HepG2 (cell line): ENCODE data around the gene LSM6. TPM values are rescaled to one million over a fixed set of nuclear protein-coding genes. Genes with fewer than 3 reads are reported as not detected.

Experiments
- NR1H2 ChIP-seq: sonication (generic); formaldehyde crosslinking; IDR thresholded peaks from 2 replicates; pipeline ENCODE4 v1.8.1; 2022; ENCODE audit warnings: low read depth, missing genetic modification reagents, borderline replicate concordance
- POLR2G ChIP-seq: fragments of 200-400 bp; formaldehyde crosslinking; IDR thresholded peaks from 2 replicates; pipeline ENCODE4 v1.6.1; 2018; ENCODE audit warnings: mild to moderate bottlenecking, low read depth, low read length, moderate library complexity
- U2AF1 ChIP-seq: fragments of 200-400 bp; formaldehyde crosslinking; optimal IDR thresholded peaks from 2 replicates; pipeline ENCODE3; 2017; ENCODE audit warnings: mild to moderate bottlenecking, low read depth, low read length
- ZNF142 ChIP-seq: sonication (generic); formaldehyde crosslinking; IDR thresholded peaks from 2 replicates; pipeline ENCODE4 v1.4.0; 2020; ENCODE audit warnings: missing genetic modification reagents
- ZNF567 ChIP-seq: sonication (generic); formaldehyde crosslinking; IDR thresholded peaks from 2 replicates; pipeline ENCODE4 v1.8.1; 2023; ENCODE audit warnings: mild to moderate bottlenecking, missing genetic modification reagents, borderline replicate concordance
- polyA plus RNA-seq, 8 experiments: library from polyadenylated mRNA; depleted of rRNA in 3 of 8; stranded (reverse) in 7 of 8; unstranded in 1 of 8; fragments of >200 nt; fragmentation: Illumina TruSeq in 4 of 8; extraction: Trizol in 4 of 8; gene quantifications; 2 replicates each; pipeline versions ENCODE4 v1.2.1 to v1.2.3, GENCODE V29; 2011 to 2016; ENCODE audit warnings: low read depth in 4 of 8, missing spikeins in 1 of 8, mixed read lengths in 1 of 8; ENCODE audit not compliant: insufficient read depth in 1 of 8
- total RNA-seq, 5 experiments: library from RNA; depleted of rRNA; stranded (reverse); fragments of >200 nt; fragmentation: Illumina TruSeq; extraction: Trizol; gene quantifications; 2 replicates each; pipeline ENCODE4 v1.2.3, GENCODE V29; 2016; ENCODE audit warnings: low read depth in 1 of 5
- TF ChIP-seq, protein P1 (sequence below): sonication (generic); formaldehyde crosslinking; conservative IDR thresholded peaks from 2 replicates; pipeline ENCODE4 v1.4.0; 2020; ENCODE audit warnings: missing genetic modification reagents

LSM6 gene
- total and polyA plus RNA-seq, 2 of the 13 experiments (the other 11 are each of a cell fraction or from before 2014, with no cell fraction given): 14.6 to 83.3 TPM

GRCh38 chr4:146236216-146236615 lies 60.7 kb downstream of the LSM6 start (continued):
- TF ChIP-seq ZNF142 (no peak), NR1H2 (no peak), ZNF567 (no peak), U2AF1 (no peak), POLR2G (no peak)
- TF ChIP-seq, protein P1, sequence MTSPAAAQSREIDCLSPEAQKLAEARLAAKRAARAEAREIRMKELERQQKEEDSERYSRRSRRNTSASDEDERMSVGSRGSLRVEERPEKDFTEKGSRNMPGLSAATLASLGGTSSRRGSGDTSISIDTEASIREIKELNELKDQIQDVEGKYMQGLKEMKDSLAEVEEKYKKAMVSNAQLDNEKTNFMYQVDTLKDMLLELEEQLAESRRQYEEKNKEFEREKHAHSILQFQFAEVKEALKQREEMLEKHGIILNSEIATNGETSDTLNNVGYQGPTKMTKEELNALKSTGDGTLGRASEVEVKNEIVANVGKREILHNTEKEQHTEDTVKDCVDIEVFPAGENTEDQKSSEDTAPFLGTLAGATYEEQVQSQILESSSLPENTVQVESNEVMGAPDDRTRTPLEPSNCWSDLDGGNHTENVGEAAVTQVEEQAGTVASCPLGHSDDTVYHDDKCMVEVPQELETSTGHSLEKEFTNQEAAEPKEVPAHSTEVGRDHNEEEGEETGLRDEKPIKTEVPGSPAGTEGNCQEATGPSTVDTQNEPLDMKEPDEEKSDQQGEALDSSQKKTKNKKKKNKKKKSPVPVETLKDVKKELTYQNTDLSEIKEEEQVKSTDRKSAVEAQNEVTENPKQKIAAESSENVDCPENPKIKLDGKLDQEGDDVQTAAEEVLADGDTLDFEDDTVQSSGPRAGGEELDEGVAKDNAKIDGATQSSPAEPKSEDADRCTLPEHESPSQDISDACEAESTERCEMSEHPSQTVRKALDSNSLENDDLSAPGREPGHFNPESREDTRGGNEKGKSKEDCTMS (CRISPR knock-in tag): no peak
